Stimulated activated CD4-positive, alpha-beta T cell treated with anti-CD3 and anti-CD28 coated beads, Interleukin-4, amount 100 ng/mL, for 48 hours (primary cell): ENCODE results near the gene ATP6V0A4.
A peak's percentile ranks its signal among the peaks of the same experiment; 100 is the strongest.
"Not testable (repeated sequence)": the region's sequence is repeated elsewhere in the genome, so short reads cannot be mapped to it uniquely, and the experiment has no call there.

Experiments
- DNase-seq, 2 donors: peaks; one replicate each; pipeline ENCODE4 v3.0.0-alpha.2; 2020; ENCODE audit warnings: low read depth in 2 of 2

ATP6V0A4 gene

GRCh38 chr7:138802706-138803105 is 4.7 kb upstream of the ATP6V0A4 start:
- no peak for DNase-seq

- no peak for DNase-seq
These were observed 3.3 kb upstream of the ATP6V0A4 start for GRCh38 chr7:138801256-138801655.

- no peak for DNase-seq
These were observed 1.5 kb upstream of the ATP6V0A4 start for GRCh38 chr7:138799336-138800000.

- no peak for DNase-seq
These were observed 840 bp upstream of the ATP6V0A4 start for GRCh38 chr7:138798836-138799235.

- DNase-seq, result not testable (repeated sequence)
These were observed 950 bp downstream of the ATP6V0A4 start for GRCh38 chr7:138797046-138797445.

GRCh38 chr7:138796038-138796615 is 1.9 kb downstream of the ATP6V0A4 start:
- no peak for DNase-seq

- DNase-seq, result no peak
These were observed 12.2 kb downstream of the ATP6V0A4 start for GRCh38 chr7:138785587-138786437.

- no peak for DNase-seq
These were observed 13.3 kb downstream of the ATP6V0A4 start for GRCh38 chr7:138784692-138785091.

GRCh38 chr7:138781004-138781403 is 17.0 kb downstream of the ATP6V0A4 start:
- DNase-seq, result no peak

GRCh38 chr7:138776166-138776833 is 21.7 kb downstream of the ATP6V0A4 start:
- no peak for DNase-seq

- DNase-seq, result no peak
These were observed 24.2 kb downstream of the ATP6V0A4 start for GRCh38 chr7:138773817-138774216.

- DNase-seq, result no peak
These were observed 24.8 kb downstream of the ATP6V0A4 start for GRCh38 chr7:138773176-138773575.

GRCh38 chr7:138770904-138771303 is 27.1 kb downstream of the ATP6V0A4 start:
- DNase-seq, result no peak

- DNase-seq, result no peak
These were observed 29.8 kb downstream of the ATP6V0A4 start for GRCh38 chr7:138768241-138768640.

GRCh38 chr7:138756591-138757242 is 41.3 kb downstream of the ATP6V0A4 start:
- DNase-seq, result no peak

- DNase-seq, result no peak
These were observed 42.0 kb downstream of the ATP6V0A4 start for GRCh38 chr7:138755842-138756590.

- no peak for DNase-seq
These were observed 42.7 kb downstream of the ATP6V0A4 start for GRCh38 chr7:138755331-138755747.

- DNase-seq, result no peak
These were observed 44.4 kb downstream of the ATP6V0A4 start for GRCh38 chr7:138753610-138754009.

- DNase-seq, result no peak
These were observed 44.9 kb downstream of the ATP6V0A4 start for GRCh38 chr7:138753150-138753518.

GRCh38 chr7:138752518-138753149 is 45.4 kb downstream of the ATP6V0A4 start:
- peak; percentile 71 to 77 for DNase-seq
